Frontal cortex (tissue), 4 donors: ENCODE data around the gene ARAF. TPM values are rescaled to one million over a fixed set of nuclear protein-coding genes. Genes with fewer than 3 reads are reported as not detected.

Source experiments
- DNase-seq, 2 donors: peaks; one replicate each; pipeline ENCODE4 v3.0.0; 2012; ENCODE audit warnings: low spot score in 2 of 2
- FAIRE-seq: peaks from 2 replicates; lab custom pipeline; 2012; peaks lifted over from hg19 to GRCh38; lab: Jason Lieb, UNC
- total RNA-seq: library from RNA; depleted of rRNA; stranded (reverse); fragments of >200 nt; gene quantifications from one replicate; pipeline ENCODE4 v1.2.3, GENCODE V29; 2014
- donor health status: control.
- donor health status: control.
- donor health status: control.

ARAF gene
- total RNA-seq, 1 donor from 2014 or later, result 4.5 TPM

DNA sequence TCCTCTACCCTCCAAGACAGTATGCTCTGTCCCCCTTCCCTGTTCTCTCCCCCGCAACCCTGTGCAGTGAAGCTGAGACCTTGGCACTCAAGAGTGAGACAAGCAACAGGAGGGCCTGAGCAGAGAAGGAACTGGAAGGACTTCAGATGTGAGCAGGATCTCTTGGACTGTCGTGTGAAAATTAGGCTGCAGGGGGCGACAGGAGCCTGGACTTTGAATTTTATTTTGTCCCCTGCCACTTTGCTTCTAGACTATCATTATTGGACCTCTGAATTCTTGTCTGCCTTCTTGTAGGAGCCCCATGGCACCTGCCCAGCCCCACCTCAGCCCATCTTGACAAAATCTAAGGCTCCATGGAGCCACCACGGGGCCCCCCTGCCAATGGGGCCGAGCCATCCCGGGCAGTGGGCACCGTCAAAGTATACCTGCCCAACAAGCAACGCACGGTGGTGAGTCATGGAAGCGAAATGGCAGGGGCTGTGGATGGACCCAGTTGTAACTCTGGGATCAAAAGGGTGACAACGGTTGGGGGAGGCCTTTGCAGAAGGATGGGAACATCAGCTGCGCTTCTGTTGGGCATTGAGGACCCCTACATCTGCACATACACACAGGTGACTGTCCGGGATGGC is 1.7 kb downstream of the ARAF start:
- DNase-seq, result no peak
- no peak for FAIRE-seq

DNA sequence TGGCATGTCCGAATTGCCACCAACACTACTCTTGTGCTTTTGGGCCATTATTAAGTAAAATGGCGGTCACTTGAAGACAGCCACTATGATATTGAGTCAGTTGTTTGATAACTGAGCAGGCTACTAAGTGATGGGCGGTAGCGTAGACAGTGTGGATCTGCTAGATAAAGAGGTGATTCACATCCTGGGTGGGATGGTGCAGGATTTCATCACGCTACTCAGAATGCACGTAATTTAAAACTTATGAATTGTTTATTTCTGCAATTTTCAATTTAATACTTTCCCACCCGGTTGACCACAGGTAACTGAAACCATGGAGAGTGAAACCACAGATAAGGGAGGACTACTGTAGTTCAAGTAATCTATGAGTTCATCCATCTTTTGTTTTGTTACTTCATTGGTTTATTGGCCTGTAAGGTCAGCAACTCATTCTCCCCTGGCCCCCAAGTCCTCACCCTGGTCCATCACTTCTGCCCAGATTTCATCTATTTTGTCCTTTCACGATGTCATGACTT is 2.9 kb downstream of the ARAF start:
- DNase-seq (no peak), FAIRE-seq (no peak)

DNA sequence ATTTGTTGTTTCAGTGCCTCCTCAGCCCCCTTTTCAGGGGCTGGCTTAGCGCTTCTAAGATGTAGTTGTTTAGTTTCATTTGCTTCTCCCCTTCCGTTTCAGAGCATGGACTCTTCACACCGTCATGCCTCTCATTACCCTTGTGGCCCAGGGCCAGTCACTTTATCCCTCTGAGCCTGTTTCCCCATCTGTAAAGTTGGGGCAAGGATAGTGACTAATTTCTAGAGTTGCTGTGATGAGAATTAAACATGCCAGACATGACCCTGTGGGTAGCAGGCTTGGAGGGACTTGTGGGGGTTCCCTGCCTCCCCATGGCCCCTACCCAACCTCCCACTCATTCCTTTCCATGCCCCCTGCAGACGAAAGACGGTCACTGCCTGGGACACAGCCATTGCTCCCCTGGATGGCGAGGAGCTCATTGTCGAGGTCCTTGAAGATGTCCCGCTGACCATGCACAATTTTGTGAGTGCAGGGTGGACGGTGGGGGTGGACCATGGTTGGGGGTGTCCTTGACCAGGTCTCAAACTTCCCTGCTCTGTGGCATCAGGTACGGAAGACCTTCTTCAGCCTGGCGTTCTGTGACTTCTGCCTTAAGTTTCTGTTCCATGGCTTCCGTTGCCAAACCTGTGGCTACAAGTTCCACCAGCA is 3.6 kb downstream of the ARAF start:
- DNase-seq (no peak), FAIRE-seq (no peak)

DNA sequence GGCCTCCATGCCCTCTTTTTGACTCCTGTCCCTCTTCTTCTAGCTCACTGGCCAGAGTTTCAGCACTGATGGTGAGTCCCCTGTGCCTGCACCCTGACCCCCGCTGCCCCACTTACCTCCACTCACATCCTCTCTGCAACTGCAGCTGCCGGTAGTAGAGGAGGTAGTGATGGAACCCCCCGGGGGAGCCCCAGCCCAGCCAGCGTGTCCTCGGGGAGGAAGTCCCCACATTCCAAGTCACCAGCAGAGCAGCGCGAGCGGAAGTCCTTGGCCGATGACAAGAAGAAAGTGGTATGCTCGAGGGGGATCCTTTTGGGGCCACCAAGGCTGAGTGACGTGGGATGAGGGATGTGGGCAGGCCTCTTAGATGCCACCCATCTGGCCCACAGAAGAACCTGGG is 5.8 kb downstream of the ARAF start:
- FAIRE-seq (no peak), DNase-seq (no peak)

DNA sequence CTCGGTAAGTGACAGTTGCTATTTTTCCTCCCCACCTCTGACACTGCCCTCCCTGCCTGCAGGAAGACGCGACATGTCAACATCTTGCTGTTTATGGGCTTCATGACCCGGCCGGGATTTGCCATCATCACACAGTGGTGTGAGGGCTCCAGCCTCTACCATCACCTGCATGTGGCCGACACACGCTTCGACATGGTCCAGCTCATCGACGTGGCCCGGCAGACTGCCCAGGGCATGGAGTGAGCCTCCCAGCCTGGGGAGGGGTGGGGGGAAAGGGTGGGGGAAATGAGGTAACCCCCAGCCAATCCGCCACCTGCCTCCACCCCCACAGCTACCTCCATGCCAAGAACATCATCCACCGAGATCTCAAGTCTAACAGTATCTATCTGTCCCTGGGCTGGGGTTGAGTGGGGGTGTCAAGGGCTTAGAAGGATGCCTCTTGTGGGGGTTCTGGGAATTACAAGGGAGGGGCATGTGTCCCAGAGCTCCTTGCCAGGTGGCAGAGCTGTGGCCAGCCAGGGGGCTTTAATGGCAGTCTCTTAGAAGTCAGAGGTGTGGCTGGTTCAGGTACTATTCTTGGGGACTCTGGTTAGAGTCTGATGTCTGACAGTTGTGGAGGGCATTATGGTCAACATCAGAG is 7.8 kb downstream of the ARAF start:
- FAIRE-seq (no peak), DNase-seq (no peak)

DNA sequence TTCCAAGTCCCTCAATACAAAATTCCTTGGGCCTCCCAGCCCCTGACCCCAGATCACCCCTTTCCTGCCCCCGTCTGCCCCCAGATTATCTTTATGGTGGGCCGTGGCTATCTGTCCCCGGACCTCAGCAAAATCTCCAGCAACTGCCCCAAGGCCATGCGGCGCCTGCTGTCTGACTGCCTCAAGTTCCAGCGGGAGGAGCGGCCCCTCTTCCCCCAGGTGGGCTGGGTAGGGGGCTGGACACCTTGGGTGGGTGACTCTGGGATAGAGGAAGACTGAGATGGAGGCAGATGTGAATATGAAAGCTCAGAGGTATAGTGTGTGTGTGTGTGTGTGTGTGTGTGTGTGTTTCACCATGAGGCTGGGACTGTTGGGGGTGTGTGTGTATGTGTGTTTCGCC is 9.8 kb downstream of the ARAF start:
- FAIRE-seq, result no peak
- DNase-seq, result no peak

DNA sequence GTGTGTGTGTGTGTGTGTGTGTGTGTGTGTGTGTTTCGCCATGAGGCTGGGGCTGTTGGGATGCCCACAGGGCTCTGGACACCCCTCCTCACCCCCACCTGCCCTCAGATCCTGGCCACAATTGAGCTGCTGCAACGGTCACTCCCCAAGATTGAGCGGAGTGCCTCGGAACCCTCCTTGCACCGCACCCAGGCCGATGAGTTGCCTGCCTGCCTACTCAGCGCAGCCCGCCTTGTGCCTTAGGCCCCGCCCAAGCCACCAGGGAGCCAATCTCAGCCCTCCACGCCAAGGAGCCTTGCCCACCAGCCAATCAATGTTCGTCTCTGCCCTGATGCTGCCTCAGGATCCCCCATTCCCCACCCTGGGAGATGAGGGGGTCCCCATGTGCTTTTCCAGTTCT is 10.2 kb downstream of the ARAF start:
- no peak for DNase-seq
- no peak for FAIRE-seq

DNA sequence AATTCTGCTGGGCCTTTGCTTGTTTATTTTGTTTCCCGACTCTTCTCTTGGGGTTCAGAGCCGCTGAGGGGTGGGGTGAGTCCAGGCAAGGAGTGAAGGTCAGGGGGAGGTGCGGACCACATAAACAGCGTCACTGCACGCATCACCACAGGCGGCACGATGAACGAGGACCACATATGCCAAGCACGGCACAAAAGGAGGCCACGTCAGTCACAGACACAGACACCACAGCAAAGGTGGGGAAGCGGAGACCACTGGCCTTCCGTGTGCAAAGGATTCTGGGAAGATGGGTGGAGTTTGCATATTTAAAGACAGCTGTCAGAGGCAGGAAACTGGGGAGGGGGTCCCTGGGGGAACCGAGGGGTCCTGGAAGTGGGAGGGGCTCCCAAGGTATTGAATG is 10.9 kb downstream of the ARAF start:
- no peak for FAIRE-seq
- DNase-seq, result no peak

DNA sequence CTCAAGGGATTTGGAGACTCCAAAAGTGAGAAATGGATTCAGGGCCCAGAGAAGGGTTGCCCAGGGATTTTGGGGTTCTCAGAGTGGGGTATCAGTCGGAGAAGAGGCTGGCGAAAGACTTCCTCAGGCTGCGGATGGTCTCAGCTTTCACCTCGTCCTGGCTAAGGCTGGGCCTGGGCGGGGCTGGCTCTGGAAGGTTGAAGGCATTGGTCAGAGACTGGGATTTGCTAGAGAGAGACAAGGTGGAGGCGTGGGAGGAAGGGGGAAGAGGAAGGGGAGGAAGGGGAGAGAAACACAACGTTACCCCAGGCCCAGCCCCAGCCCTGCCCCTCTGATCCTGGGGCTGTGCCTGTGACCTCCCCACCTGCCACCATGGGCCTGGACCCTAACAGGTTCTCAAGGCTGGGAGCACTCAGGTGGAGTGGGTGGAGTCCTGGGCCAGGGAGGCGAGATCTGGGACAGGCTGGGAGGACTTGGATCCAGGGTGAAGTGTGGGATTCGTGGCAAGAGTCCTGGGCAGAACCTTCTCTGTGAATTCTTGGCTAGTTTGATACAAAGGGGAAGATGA is 11.9 kb downstream of the ARAF start:
- DNase-seq, result no peak
- FAIRE-seq, result no peak

DNA sequence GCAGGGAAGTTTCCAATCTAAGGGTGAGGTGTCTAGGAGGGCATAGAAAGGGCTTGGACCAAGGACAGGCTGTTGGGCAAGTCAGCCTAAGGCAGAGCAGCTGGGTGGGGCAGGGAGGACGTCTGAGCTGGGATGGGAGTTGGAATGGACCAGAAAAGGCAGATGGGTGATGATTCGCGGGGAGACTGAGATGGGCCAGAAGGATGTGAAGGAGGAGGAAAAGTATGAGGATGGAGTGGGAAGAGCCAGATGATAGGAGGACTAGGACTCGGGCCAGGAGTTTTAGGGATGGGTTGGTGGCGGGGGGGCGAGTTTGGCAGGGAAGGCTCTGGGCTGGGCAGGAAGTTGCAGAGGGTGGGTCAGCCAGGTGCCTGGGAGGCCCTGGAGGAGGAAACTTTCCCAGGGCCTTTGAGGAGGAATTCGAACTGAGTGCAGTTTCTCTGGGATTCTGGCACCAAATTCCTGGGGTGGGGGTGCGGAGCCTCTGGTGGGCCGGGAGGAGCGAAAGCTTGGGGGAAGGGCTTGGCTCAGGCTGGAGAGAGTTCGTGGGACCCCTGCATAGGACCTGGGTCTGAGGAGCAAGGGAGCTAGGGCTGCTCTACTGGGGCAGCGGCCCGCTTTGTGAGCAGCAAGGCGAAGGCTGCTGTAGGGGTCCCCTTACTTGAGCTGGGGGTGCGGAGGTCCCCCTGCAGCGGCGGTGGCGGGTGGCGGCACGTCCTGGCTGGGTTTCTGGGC is 12.5 kb downstream of the ARAF start:
- FAIRE-seq, result no peak
- no peak for DNase-seq

DNA sequence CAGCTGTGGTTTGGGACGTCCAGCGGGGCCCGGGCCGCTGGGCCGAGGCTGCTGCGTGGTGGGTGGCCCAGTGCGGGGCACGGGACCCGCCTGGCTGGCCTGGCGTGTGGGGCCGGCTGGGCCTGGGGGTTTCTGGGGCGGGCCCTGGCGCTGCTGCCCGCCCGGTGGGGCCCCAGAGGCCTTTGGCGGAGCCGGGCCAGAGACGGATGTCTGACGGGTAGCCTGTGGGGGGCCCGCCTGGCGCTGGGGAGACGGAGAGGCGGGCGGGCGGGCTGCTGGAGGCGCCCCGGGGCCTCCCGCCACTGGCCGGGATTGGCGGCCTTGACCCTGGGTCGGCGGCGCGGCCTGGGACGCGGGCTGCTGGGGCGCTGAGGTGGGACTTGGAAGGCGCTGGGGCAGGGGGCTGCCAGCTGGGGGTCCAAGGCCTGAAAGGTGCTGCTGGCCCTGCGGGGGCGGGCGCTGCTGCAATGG is 13.1 kb downstream of the ARAF start:
- FAIRE-seq (no peak), DNase-seq (no peak)

DNA sequence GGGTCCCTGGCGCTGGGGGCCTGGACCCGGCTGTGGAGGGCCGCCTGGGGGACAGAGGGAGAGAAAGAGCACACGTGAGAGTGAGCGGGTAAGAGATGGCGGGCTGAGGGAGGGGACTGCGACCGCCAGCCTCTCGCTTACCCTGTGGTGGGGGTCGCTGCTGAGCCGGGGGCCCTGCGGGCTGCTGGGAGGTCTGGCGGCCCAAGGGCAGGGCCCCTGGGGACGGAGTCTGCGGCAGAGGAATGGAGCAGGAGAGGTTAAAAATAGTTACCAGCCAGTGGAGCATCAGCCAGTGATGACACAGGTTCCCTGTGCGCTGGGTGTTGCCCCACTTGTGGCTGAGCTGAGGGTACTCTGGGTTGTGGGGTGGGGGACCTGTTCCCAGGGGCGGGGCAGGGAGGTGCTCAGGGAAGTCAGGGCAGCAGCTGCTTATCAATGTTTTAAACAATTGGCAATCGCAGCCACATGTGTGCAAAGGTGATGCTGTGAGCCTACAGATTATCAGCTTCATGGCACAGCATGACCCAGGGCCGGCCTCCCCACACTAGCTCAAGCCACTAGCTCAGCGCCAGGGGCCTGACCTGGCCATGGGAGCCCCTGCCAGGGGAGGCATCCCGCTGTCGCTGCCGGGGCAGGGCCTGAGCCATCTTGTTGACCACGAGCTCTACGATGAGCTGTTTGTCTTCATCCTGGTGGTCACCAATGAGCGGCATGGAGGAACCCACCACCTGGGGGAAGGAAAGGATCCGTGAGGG is 13.7 kb downstream of the ARAF start:
- FAIRE-seq (no peak), DNase-seq (no peak)

DNA sequence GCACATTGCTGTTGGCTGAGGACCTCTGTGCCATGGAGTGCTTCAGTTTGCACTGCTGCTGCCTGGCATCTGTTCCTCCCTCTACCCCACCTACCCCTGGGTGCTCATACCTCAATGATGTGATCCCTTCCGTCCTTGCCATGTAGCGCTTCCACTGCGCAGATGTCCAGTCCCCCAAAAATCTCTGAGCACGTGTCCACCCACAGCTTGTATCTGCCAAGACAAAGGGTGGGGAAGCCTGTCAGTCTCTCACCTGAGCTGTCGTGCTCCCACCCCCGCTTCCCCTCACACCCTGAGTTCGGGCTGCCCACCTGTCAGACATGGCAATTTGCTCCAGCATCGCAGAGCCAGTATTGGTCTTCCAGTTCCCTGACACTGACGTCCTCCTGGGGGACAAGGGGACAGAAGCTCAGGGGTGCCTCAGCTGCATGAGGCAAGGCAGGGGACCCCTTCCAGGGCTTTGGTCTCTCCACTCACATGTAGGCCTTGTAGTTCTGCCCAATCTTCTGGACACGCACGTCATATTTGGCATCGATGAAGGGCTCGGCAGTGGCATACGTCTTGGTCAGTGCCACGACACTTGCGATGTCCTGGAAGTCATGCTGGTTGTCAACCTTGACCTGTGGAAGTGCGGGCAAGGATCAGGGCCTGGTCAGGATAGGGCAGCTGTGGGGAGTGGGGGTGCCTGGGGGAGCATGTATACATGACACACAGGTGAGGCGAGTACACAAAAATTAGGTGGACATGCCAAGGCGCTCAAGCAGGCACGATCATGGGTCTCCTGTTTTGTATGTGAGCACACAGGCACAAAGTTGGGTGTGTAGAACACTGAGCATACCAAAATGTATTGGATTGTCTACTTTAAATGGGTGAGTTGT is 15.3 kb downstream of the ARAF start:
- no peak for DNase-seq
- FAIRE-seq, result no peak

DNA sequence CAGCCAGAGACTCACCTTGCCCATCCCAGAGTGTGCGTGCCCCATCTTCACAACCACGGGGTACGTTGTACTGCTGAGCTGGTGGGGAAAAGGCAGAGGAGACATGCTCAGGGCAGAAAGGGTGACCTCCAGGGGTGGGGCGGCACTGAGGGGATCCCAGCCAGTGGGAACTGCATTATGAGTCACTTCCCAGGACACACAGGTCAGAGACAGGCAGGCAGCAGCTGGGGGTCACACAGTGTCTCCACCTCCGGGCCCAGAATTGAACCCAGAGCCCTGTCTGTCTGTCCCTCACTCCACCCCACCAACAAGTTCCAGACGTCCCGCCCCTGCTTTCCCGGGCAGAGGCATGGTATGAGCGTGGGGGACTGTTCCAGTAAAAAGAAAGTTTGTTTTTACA is 16.4 kb downstream of the ARAF start:
- DNase-seq (no peak), FAIRE-seq (no peak)

DNA sequence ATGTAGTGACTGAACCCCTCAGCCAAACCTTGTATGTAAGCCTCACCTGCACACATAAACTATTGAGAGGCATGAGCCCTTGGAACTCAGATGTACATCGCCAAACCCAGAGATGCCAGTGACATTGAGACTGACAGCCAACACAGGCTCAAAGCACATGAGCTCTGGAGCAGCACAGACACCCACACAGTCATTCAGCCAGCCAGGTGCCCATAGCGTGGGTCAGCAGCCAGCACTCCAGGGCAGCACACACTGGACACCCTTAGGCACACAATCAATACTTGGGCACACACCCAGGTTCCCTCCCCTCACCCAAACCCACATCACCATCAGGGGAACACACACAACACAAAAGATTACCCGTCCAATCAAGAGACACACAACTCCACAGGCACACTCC is 16.9 kb downstream of the ARAF start:
- DNase-seq (no peak), FAIRE-seq (no peak)

DNA sequence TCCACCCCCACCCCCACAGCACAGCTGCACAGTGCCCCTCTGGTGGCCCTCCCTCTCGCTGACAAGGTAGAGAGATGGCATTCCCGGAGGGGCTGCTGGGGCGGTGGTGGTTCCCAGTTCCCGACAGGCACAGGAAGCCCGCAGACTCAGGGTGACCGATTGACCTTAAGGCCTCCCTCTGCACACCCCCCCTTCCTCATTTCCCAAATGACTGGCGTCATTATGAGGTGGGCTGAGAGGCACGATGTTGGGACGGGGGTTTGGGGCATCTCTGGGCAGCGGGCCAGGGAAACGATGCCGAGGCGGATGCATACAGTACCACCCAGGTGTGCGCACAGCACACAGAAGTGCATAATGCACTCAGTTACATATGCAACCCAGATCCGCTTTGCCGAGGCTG is 17.7 kb downstream of the ARAF start:
- DNase-seq (no peak), FAIRE-seq (no peak)

DNA sequence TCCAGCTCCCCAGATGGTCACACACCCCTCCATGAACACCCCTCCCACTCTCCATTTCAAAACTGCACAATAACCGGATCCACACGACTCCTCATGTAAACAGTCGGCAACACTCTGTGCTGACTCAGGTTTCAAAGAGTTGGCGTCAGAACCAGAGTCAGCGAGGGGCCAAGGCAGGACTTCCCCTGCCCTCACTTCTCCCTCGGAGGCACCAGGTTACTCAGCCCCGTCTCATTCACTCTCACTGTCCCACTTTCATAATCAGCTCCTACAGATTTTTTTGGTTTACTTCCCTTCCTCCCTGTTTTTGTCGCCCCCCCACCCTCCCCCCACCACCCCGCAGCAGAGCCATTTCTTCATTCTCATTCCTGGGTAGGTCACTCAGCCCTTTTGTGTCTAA is 18.5 kb downstream of the ARAF start:
- no peak for DNase-seq
- FAIRE-seq, result no peak

DNA sequence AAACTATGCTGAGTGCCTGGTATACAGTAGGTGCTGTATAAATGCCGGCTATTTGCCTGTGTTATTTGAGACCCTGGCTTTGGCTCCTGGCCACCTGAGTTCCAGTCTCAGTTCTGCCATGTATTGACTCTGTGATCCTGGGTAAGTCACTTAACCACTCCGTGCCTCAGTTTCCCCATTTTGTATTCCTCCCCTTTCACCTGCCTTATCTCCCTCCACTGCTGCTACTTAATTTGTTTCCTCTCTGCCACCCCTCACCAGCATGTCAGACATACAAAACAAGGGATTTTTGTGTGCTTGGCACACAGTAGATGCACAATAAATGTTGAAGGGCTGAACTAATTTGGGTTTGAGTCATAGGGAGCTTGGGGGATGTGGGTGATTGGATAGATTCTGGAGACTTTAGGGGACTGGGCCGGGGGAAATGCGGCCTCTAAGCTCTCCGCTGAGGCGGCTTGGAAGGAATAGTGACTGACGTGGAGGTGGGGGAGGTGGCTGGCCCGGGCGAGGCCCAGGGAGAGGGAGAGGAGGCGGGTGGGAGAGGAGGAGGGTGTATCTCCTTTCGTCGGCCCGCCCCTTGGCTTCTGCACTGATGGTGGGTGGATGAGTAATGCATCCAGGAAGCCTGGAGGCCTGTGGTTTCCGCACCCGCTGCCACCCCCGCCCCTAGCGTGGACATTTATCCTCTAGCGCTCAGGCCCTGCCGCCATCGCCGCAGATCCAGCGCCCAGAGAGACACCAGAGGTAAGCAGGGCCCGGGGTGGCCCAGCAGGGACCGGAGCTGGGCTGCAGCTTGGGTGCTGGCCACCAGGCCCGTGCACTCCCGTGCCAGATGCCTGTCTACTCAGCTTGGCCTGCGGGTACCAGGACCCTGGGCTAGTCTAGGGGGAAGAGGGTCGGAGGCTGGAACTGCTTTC is 21.0 kb downstream of the ARAF start, which contains the start of gene TIMP1:
TSS of gene TIMP1 (plus strand) at position 706 of the 917 bp plus-strand sequence. CDS start 980 bp downstream, outside the sequence.
- FAIRE-seq (no peak), DNase-seq (peak in 1 of 2 donors; percentile 68)
